DND-41 (cell line): ENCODE measurements around the gene SEPHS1.

Source experiments
- ATAC-seq: fragments of 200-7000 bp; cut with Tn5 transposase; 3 replicates; pipeline ENCODE4 v1.9.1; 2021; ENCODE audit warnings: low read depth; ENCODE audit not compliant: insufficient read depth
- DNase-seq: peaks from one replicate; pipeline ENCODE4 v3.0.0-alpha.2; 2020
- H2AFZ ChIP-seq: 2 replicates; pipeline ENCODE4 v1.6.0; 2012; ENCODE audit warnings: low read depth, low read length
- H3K27ac ChIP-seq: 2 replicates; pipeline ENCODE4 v1.5.1; 2012; ENCODE audit warnings: low read length, inconsistent platforms
- H3K27me3 ChIP-seq: fragments of 200-600 bp; sonication (generic); 2 replicates; pipeline ENCODE4 v1.6.0; 2012; ENCODE audit warnings: low read length, mild to moderate bottlenecking, inconsistent platforms; ENCODE audit not compliant: insufficient read depth, poor library complexity
- H3K36me3 ChIP-seq: 2 replicates; pipeline ENCODE4 v1.5.1; 2012; ENCODE audit warnings: low read length, inconsistent platforms; ENCODE audit not compliant: insufficient read depth
- H3K4me1 ChIP-seq: 2 replicates; pipeline ENCODE4 v1.5.1; 2012; ENCODE audit warnings: mild to moderate bottlenecking, low read length; ENCODE audit not compliant: insufficient read depth
- H3K4me2 ChIP-seq: 2 replicates; pipeline ENCODE4 v1.6.0; 2012; ENCODE audit warnings: mild to moderate bottlenecking, moderate library complexity, low read length, inconsistent platforms; ENCODE audit not compliant: insufficient read depth
- H3K4me3 ChIP-seq, 2 experiments: fragments of 200-600 bp in 1 of 2; shearing (Covaris generic) in 1 of 2; 2 replicates each; pipeline ENCODE4 v1.5.1; 2012 to 2016; ENCODE audit warnings: inconsistent platforms in 2 of 2, low read length in 2 of 2, mild to moderate bottlenecking in 2 of 2, low read depth in 1 of 2, moderate library complexity in 1 of 2
- H3K79me2 ChIP-seq: 2 replicates; pipeline ENCODE4 v1.6.0; 2012; ENCODE audit warnings: low read length, inconsistent platforms; ENCODE audit not compliant: insufficient read depth
- H3K9ac ChIP-seq: 2 replicates; pipeline ENCODE4 v1.6.0; 2012; ENCODE audit warnings: low read depth, mild to moderate bottlenecking, inconsistent platforms, low read length, moderate library complexity
- H3K9me3 ChIP-seq: 2 replicates; pipeline ENCODE4 v1.5.1; 2012; ENCODE audit warnings: low read length, moderate library complexity, mild to moderate bottlenecking, inconsistent platforms; ENCODE audit not compliant: insufficient read depth, severe bottlenecking
- H4K20me1 ChIP-seq: 2 replicates; pipeline ENCODE4 v1.6.0; 2012; ENCODE audit warnings: low read length; ENCODE audit not compliant: insufficient read depth
- EZH2 ChIP-seq: IDR thresholded peaks from 3 replicates; pipeline ENCODE4 v1.6.1; 2012; ENCODE audit warnings: borderline replicate concordance, low read depth, mild to moderate bottlenecking, moderate library complexity, low read length, inconsistent platforms; ENCODE audit not compliant: severe bottlenecking
- TF ChIP-seq, protein P1 (sequence below): IDR thresholded peaks from 2 replicates; pipeline ENCODE4 v1.5.1; 2012; ENCODE audit warnings: borderline replicate concordance, low read length, moderate library complexity, mild to moderate bottlenecking; ENCODE audit not compliant: poor library complexity, severe bottlenecking; ENCODE audit errors: extremely low read depth

SEPHS1 gene

DNA sequence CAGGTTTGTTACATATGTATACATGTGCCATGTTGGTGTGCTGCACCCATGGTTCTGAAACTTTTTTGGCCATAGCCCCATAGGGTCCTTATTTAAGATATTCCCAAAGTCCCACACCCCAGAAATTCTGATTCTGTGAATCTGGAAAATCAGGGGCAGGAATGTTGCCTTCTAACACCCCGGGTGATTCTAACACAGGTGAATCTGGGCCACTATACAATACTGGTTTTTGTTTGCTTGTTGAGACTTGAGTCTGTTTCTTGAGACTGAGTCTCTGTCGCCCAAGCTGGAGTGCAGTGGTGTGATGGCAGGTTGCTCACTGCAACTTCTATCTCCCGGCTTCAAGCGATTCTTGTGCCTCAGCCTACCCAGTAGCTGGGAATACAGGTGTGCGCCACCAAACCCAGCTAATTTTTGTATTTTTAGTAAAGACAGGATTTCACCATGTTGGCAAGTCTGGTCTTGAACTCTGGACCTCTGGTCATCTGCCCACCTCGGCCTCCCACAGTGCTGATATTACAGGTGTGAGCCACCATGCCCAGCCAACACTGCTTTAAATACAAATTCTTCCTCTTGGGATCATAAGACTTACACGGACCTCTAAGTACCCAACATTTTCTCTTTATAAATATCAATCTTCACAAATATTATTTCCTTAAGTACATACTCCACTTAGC is 31.3 kb downstream of the SEPHS1 start:
- H3K9me3 ChIP-seq, result no peaks in the 10 kb centered on the region
- no peak for DNase-seq
- H3K4me3 ChIP-seq, result no peak overlapping the region
- no peaks in the 10 kb centered on the region for H3K4me1 ChIP-seq
- no peak overlapping the region for H3K4me2 ChIP-seq
- H3K9ac ChIP-seq, result no peak overlapping the region
- no peaks in the 10 kb centered on the region for H4K20me1 ChIP-seq
- H3K27ac ChIP-seq, result no peak overlapping the region
- peaks cover 34% of the 10 kb centered on the region for H3K36me3 ChIP-seq
- TF ChIP-seq, protein P1, sequence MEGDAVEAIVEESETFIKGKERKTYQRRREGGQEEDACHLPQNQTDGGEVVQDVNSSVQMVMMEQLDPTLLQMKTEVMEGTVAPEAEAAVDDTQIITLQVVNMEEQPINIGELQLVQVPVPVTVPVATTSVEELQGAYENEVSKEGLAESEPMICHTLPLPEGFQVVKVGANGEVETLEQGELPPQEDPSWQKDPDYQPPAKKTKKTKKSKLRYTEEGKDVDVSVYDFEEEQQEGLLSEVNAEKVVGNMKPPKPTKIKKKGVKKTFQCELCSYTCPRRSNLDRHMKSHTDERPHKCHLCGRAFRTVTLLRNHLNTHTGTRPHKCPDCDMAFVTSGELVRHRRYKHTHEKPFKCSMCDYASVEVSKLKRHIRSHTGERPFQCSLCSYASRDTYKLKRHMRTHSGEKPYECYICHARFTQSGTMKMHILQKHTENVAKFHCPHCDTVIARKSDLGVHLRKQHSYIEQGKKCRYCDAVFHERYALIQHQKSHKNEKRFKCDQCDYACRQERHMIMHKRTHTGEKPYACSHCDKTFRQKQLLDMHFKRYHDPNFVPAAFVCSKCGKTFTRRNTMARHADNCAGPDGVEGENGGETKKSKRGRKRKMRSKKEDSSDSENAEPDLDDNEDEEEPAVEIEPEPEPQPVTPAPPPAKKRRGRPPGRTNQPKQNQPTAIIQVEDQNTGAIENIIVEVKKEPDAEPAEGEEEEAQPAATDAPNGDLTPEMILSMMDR, result no peak
- no peak for TF ChIP-seq EZH2
- H2AFZ ChIP-seq, result no peak overlapping the region
- ATAC-seq, result peak; percentile 52; the same call in 2 of the 3 replicates
- H3K27me3 ChIP-seq, result no peaks in the 10 kb centered on the region
- H3K79me2 ChIP-seq, result no peaks in the 10 kb centered on the region

DNA sequence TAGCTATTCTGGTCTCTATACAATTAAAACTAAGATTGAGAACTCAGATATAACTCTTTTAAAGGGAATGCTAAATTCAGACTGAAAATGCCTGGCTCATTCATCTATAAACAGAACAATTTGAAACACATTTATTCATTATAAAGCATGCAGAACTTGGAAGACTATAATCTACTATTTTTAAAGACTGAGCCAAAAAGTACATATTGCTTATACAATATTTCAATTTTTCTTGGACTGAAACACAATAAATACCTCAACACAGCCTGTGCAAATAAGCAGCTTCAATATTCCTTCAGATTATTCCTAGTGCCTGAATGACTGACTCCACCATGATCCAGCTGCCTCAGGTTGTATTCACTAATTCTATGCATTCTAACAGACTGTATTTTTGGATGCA is 32.7 kb downstream of the SEPHS1 start:
- Histone ChIP-seq H3K36me3 (peaks cover 20% of the 10 kb centered on the region), H3K79me2 (no peaks in the 10 kb centered on the region), H3K4me1 (no peaks in the 10 kb centered on the region), H2AFZ (no peak overlapping the region), H3K4me2 (no peak overlapping the region), H3K27ac (no peak overlapping the region), H4K20me1 (no peaks in the 10 kb centered on the region), H3K27me3 (no peaks in the 10 kb centered on the region), H3K9ac (no peak overlapping the region), H3K9me3 (no peaks in the 10 kb centered on the region), H3K4me3 (no peak overlapping the region)
- no peak for ATAC-seq
- TF ChIP-seq, protein P1, result no peak
- no peak for TF ChIP-seq EZH2
- DNase-seq, result no peak

GRCh38 chr10:13311177-13311575 is 36.9 kb downstream of the SEPHS1 start:
- Histone ChIP-seq H3K79me2 (no peaks in the 10 kb centered on the region), H2AFZ (no peak overlapping the region), H3K27ac (no peak overlapping the region), H3K4me1 (no peaks in the 10 kb centered on the region), H3K4me2 (no peak overlapping the region), H3K9ac (no peak overlapping the region), H3K4me3 (no peak overlapping the region), H3K27me3 (no peaks in the 10 kb centered on the region), H4K20me1 (no peaks in the 10 kb centered on the region), H3K36me3 (no peaks in the 10 kb centered on the region), H3K9me3 (no peaks in the 10 kb centered on the region)
- no peak for DNase-seq
- no peak for ATAC-seq
- TF ChIP-seq, protein P1, result no peak
- no peak for TF ChIP-seq EZH2
